ENCODE data around the gene NDUFV3.
A peak's percentile ranks its signal among the peaks of the same experiment; 100 is the strongest.
"Not testable (repeated sequence)": the region's sequence is repeated elsewhere in the genome, so short reads cannot be mapped to it uniquely, and the experiment has no call there.

NDUFV3 gene

DNA sequence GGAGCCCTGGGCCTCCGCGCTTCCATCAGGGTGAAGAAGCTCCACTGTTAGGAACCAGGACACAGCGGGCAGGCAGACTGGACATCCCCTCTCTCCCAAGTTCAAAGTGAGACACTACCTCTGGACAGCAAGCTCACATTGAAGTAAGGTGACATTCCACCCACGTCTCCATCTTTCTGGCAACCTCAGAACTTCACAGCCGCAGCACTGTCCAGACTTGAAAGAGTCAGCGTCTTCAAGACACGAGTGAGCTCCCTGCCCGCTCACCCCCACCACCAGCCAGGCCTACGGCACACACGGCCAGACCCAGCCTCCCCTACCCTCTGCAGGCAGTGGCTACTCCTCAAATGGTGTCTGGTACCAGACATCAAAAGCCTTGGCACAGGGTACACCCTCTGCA, 24.9 kb upstream of the NDUFV3 start:
- Histone ChIP-seq H3K4me3 (ENCODE audit: low read depth, low read length) (no peak overlapping the region), H3K9me3 (ENCODE audit: control insufficient read depth, insufficient read depth, low read length) (no peaks in the 10 kb centered on the region), H3K9ac (ENCODE audit: low read depth, low read length) (no peak overlapping the region), H3K36me3 (ENCODE audit: control insufficient read depth, insufficient read depth, low read length) (peaks cover 92% of the 10 kb centered on the region), H3K27ac (ENCODE audit: low read depth, low read length) (no peak overlapping the region), H3K27me3 (ENCODE audit: control insufficient read depth, insufficient read depth, low read length) (no peaks in the 10 kb centered on the region), H3K4me1 (ENCODE audit: control insufficient read depth, insufficient read depth, low read length) (no peaks in the 10 kb centered on the region)

DNA sequence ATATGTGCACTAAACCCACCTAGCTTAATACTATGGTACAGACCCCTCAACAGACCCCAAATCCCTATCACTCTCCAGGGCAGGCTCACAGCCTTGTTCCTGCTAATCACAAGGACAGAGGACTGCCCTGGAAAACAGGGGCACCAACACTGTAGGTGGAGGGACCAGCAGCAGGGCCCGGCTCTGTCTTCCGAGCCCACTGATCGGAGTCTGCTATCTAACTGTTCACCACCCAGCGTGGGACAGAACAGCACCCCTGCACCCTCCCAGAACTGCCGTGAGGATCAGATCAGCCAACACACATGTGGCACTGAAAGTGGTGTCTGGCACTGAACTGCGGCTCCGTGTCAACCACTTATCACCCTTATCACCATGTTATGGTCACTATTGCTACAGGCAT, 20.0 kb upstream of the NDUFV3 start:
- H3K9ac ChIP-seq (ENCODE audit: low read depth, low read length) = no peak overlapping the region
- no peaks in the 10 kb centered on the region for H3K27me3 ChIP-seq (ENCODE audit: control insufficient read depth, insufficient read depth, low read length)
- H3K4me1 ChIP-seq (ENCODE audit: control insufficient read depth, insufficient read depth, low read length) = no peaks in the 10 kb centered on the region
- no peaks in the 10 kb centered on the region for H3K9me3 ChIP-seq (ENCODE audit: control insufficient read depth, insufficient read depth, low read length)
- peaks cover 87% of the 10 kb centered on the region for H3K36me3 ChIP-seq (ENCODE audit: control insufficient read depth, insufficient read depth, low read length)
- no peak overlapping the region for H3K27ac ChIP-seq (ENCODE audit: low read depth, low read length)
- H3K4me3 ChIP-seq (ENCODE audit: low read depth, low read length) = no peak overlapping the region

DNA sequence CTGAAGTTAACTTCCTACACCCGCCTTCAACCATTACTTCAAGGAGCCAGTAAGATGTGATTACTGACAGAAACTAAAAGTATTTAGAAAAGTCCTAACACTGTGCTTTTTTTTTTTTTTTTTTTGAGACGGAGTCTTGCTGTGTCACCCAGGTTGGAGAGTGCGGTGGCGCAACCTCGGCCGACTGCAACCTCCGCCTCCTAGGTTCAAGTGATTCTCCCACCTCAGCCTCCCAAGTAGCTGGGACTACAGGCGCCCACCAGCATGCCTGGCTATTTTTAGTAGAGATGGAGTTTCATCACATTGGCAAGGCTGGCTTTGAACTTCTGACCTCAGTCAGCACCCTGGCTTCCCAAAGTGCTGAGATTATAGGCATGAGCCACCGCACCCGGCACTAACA, 17.3 kb upstream of the NDUFV3 start:
- H3K27ac ChIP-seq (ENCODE audit: low read depth, low read length); H3K4me3 ChIP-seq (ENCODE audit: low read depth, low read length); H3K4me1 ChIP-seq (ENCODE audit: control insufficient read depth, insufficient read depth, low read length); H3K27me3 ChIP-seq (ENCODE audit: control insufficient read depth, insufficient read depth, low read length); H3K9ac ChIP-seq (ENCODE audit: low read depth, low read length); H3K9me3 ChIP-seq (ENCODE audit: control insufficient read depth, insufficient read depth, low read length): not testable (repeated sequence)
- H3K36me3 ChIP-seq (ENCODE audit: control insufficient read depth, insufficient read depth, low read length) = peaks cover 61% of the 10 kb centered on the region

DNA sequence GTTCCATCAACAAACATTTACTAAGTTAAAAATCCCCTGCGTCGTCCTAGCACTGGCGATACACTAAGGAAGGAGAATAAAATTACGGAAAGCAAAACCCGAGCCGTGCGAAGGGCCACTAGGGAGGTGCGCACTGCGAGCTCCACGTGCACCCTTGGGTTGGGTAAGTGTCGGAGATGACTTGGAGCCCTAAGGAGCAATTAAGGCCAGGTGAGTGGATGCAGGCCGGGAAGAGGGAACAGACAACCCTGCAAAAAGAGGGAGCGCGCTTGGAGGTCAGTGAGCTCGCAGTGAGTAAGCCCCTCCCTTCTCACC, 14.5 kb upstream of the NDUFV3 start:
- Histone ChIP-seq H3K27ac (ENCODE audit: low read depth, low read length) (peak overlapping the region; percentile 99), H3K27me3 (ENCODE audit: control insufficient read depth, insufficient read depth, low read length) (no peaks in the 10 kb centered on the region), H3K4me1 (ENCODE audit: control insufficient read depth, insufficient read depth, low read length) (peaks cover 5% of the 10 kb centered on the region; the same call in 1 of the 2 replicates), H3K9me3 (ENCODE audit: control insufficient read depth, insufficient read depth, low read length) (no peaks in the 10 kb centered on the region), H3K36me3 (ENCODE audit: control insufficient read depth, insufficient read depth, low read length) (peaks cover 33% of the 10 kb centered on the region), H3K9ac (ENCODE audit: low read depth, low read length) (peak overlapping the region; percentile 98), H3K4me3 (ENCODE audit: low read depth, low read length) (peak overlapping the region; percentile 89)

DNA sequence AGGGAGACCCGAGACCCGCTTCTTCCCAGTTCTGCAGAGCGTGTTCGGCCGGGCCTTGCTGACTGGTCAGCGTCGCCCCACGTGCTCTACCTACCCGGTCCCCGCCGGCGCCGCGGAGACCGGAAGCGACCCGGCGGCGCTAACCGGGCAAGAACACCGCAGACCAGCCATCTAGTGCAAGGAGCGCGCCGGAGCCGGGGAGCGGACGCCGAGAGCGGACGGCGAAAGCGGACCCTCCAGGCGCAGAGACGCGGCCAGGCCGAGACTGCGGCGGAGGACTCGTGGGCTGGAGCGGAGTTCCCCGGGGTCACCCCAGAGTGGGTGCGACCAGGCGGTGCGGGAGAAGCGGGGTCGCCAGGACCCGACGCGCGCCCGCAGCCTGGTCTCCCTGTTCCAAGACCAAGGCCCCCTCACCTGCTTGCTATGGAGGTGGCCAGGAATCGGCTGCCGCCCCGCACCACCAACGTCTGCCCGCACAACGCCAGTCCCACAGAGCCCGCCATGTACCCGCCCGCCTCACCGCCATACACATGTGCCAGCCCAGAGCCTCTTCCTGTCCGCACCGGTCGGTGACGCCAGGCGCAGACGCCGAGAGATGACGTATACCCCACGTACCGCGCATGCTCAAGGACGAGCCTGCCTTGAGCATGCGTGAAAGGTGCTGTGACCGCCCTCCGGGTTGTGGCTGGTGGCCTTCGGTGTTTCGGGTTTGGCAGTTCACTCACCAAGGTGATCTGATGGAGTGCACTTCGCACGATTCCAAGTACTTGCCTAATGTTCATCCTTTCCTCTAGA, 13.9 kb upstream of the NDUFV3 start, which contains the start of gene WDR4:
Gene WDR4, minus strand, starts transcription at position 547 of the 795 bp plus-strand sequence. Its CDS starts 44 bp downstream, at position 503.
- peak within 1 kb of the TSS; percentile 98 for H3K9ac ChIP-seq (ENCODE audit: low read depth, low read length)
- peaks cover 27% of the 10 kb centered on the region for H3K36me3 ChIP-seq (ENCODE audit: control insufficient read depth, insufficient read depth, low read length)
- H3K27me3 ChIP-seq (ENCODE audit: control insufficient read depth, insufficient read depth, low read length) = no peaks in the 10 kb centered on the region
- H3K9me3 ChIP-seq (ENCODE audit: control insufficient read depth, insufficient read depth, low read length) = no peaks in the 10 kb centered on the region
- H3K4me1 ChIP-seq (ENCODE audit: control insufficient read depth, insufficient read depth, low read length) = peaks cover 5% of the 10 kb centered on the region; the same call in 1 of the 2 replicates
- H3K4me3 ChIP-seq (ENCODE audit: low read depth, low read length) = peak within 1 kb of the TSS; percentile 89
- H3K27ac ChIP-seq (ENCODE audit: low read depth, low read length) = peak within 1 kb of the TSS; percentile 99

DNA sequence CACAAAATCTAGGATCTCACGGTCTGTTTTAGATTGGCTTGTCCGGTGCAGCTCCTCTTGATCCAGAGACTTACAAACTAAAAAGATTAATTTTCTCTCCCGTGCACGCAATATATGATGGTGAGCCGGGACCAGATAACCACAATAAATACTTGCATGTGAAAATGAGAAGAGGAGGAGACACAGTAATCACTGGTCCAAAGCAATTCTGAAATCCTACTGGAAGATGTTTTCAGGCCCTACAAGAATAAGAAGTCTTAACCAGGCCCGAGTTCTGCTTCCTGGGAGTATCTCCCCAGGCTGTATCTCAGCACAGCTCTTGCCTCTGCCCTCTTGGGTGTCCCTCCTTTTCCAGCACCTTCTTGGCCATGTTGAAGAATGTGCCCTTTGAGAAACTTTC, 12.8 kb upstream of the NDUFV3 start:
- no peaks in the 10 kb centered on the region for H3K27me3 ChIP-seq (ENCODE audit: control insufficient read depth, insufficient read depth, low read length)
- peak overlapping the region; percentile 89 for H3K4me3 ChIP-seq (ENCODE audit: low read depth, low read length)
- H3K27ac ChIP-seq (ENCODE audit: low read depth, low read length) = no peak overlapping the region
- no peaks in the 10 kb centered on the region for H3K9me3 ChIP-seq (ENCODE audit: control insufficient read depth, insufficient read depth, low read length)
- H3K36me3 ChIP-seq (ENCODE audit: control insufficient read depth, insufficient read depth, low read length) = peaks cover 16% of the 10 kb centered on the region
- H3K4me1 ChIP-seq (ENCODE audit: control insufficient read depth, insufficient read depth, low read length) = peaks cover 5% of the 10 kb centered on the region; the same call in 1 of the 2 replicates
- H3K9ac ChIP-seq (ENCODE audit: low read depth, low read length) = no peak overlapping the region

DNA sequence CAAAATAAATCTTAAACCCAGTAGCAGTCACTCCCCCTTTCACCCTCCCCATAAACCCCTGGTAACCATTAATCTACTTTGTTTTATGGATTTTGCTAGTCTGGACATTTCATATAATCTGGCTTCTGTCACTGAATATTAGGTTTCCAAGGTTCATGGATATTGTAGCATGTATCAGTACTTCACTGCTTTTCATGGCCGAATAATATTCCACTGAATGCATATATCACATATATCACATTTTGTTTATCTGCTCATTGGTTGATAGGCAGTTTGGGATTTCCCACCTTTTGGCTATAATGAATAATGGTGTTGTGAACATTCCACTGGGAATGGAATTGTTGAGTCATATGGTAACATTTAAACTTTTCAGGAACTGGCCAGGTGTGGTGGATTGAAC, 9.2 kb upstream of the NDUFV3 start:
- H3K4me1 ChIP-seq (ENCODE audit: control insufficient read depth, insufficient read depth, low read length) = peaks cover 8% of the 10 kb centered on the region; the same call in 1 of the 2 replicates
- no peaks in the 10 kb centered on the region for H3K36me3 ChIP-seq (ENCODE audit: control insufficient read depth, insufficient read depth, low read length)
- H3K4me3 ChIP-seq (ENCODE audit: low read depth, low read length) = no peak overlapping the region
- H3K9ac ChIP-seq (ENCODE audit: low read depth, low read length) = no peak overlapping the region
- no peaks in the 10 kb centered on the region for H3K27me3 ChIP-seq (ENCODE audit: control insufficient read depth, insufficient read depth, low read length)
- H3K27ac ChIP-seq (ENCODE audit: low read depth, low read length) = no peak overlapping the region
- H3K9me3 ChIP-seq (ENCODE audit: control insufficient read depth, insufficient read depth, low read length) = no peaks in the 10 kb centered on the region

DNA sequence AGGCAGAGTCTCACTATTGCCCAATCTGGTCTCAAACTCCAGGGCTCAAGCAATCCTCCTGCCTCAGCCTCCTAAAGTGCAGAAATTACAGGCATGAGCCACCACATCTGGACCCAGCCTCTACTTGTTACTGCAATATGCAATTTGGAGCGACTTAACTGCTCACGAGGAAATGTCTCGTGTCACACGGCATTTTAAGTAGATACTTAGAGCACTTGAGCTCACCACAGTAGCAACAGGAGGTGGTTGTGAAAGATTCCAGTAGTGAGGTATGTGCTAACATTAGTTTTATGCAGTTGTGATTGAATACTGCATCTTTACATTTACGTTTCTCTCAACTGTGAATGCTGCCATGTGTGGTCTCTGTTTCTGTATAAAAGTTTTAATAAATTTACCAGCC, 5.8 kb upstream of the NDUFV3 start:
- H3K27ac ChIP-seq (ENCODE audit: low read depth, low read length) = no peak overlapping the region
- H3K36me3 ChIP-seq (ENCODE audit: control insufficient read depth, insufficient read depth, low read length) = no peaks in the 10 kb centered on the region
- H3K27me3 ChIP-seq (ENCODE audit: control insufficient read depth, insufficient read depth, low read length) = no peaks in the 10 kb centered on the region
- H3K4me3 ChIP-seq (ENCODE audit: low read depth, low read length) = no peak overlapping the region
- H3K4me1 ChIP-seq (ENCODE audit: control insufficient read depth, insufficient read depth, low read length) = peaks cover 5% of the 10 kb centered on the region
- no peak overlapping the region for H3K9ac ChIP-seq (ENCODE audit: low read depth, low read length)
- no peaks in the 10 kb centered on the region for H3K9me3 ChIP-seq (ENCODE audit: control insufficient read depth, insufficient read depth, low read length)

DNA sequence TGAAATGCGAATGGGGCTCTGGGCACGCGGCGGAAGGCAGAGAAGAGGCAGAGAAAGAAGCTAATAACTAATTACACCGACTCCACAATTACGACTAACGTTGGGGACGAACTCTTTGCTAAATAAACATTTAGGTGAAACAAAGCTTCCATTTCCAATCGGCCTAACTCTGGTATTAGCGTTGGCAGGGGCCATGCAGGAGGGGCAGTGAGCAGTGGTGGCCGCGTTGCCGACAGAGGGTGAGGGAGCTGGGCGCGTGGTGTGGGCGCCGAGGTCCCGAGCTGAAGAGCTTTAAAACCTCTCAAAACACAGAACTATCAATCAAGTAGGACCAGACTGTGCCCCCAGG, 553 bp upstream of the NDUFV3 start:
- H3K27ac ChIP-seq (ENCODE audit: low read depth, low read length) = peak overlapping the region; percentile 81
- H3K27me3 ChIP-seq (ENCODE audit: control insufficient read depth, insufficient read depth, low read length) = no peaks in the 10 kb centered on the region
- peak overlapping the region; percentile 96 for H3K4me3 ChIP-seq (ENCODE audit: low read depth, low read length)
- H3K9ac ChIP-seq (ENCODE audit: low read depth, low read length) = peak overlapping the region; percentile 78
- H3K36me3 ChIP-seq (ENCODE audit: control insufficient read depth, insufficient read depth, low read length) = peaks cover 21% of the 10 kb centered on the region
- H3K9me3 ChIP-seq (ENCODE audit: control insufficient read depth, insufficient read depth, low read length) = no peaks in the 10 kb centered on the region
- peaks cover 4% of the 10 kb centered on the region for H3K4me1 ChIP-seq (ENCODE audit: control insufficient read depth, insufficient read depth, low read length)

DNA sequence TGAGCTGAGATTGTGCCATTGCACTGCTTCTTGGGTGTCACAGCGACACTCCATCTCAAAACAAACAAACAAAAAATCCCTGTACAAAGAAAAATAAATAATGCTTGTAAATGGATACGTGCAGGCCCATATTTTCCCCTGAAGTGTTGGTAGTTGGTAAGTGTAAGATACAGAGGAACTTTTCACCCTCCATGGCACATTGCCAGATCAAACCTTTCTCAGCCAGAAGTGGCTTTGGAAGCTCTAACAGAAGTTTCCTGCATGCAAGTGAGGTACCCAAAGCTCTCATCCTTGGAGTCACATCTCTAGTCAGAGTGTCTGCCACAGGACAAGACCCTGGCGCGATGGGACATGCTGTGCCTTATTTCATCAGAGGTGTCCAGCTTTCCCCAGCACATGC, 7.3 kb downstream of the NDUFV3 start:
- Histone ChIP-seq H3K9ac (ENCODE audit: low read depth, low read length) (no peak overlapping the region), H3K27me3 (ENCODE audit: control insufficient read depth, insufficient read depth, low read length) (no peaks in the 10 kb centered on the region), H3K4me3 (ENCODE audit: low read depth, low read length) (no peak overlapping the region), H3K4me1 (ENCODE audit: control insufficient read depth, insufficient read depth, low read length) (no peaks in the 10 kb centered on the region), H3K9me3 (ENCODE audit: control insufficient read depth, insufficient read depth, low read length) (no peaks in the 10 kb centered on the region), H3K36me3 (ENCODE audit: control insufficient read depth, insufficient read depth, low read length) (peaks cover 77% of the 10 kb centered on the region), H3K27ac (ENCODE audit: low read depth, low read length) (no peak overlapping the region)

DNA sequence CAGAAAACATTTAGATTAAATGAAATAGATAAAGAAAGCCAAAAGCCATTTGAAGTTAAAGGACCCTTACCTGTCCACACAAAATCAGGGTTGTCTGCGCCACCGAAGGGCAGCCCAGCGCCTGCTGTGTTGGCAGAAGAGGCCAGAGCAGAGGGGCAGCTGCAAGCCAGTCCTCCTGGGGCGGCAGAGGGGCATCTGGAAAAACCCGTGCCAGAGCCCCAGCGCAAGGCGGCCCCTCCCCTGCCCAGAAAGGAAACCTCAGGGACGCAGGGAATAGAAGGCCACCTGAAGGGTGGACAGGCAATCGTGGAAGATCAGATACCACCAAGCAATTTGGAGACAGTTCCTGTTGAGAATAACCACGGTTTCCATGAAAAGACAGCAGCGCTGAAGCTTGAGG, 10.7 kb downstream of the NDUFV3 start:
- Histone ChIP-seq H3K27ac (ENCODE audit: low read depth, low read length) (no peak overlapping the region), H3K36me3 (ENCODE audit: control insufficient read depth, insufficient read depth, low read length) (peaks cover 86% of the 10 kb centered on the region), H3K9me3 (ENCODE audit: control insufficient read depth, insufficient read depth, low read length) (0 out of 2 replicates have a peak, but pooled peaks cover 5% of the 10 kb centered on the region), H3K9ac (ENCODE audit: low read depth, low read length) (no peak overlapping the region), H3K4me1 (ENCODE audit: control insufficient read depth, insufficient read depth, low read length) (no peaks in the 10 kb centered on the region), H3K27me3 (ENCODE audit: control insufficient read depth, insufficient read depth, low read length) (no peaks in the 10 kb centered on the region), H3K4me3 (ENCODE audit: low read depth, low read length) (no peak overlapping the region)
